Calu3 (cell line): Measurements from ENCODE around the gene FERMT3. TPM values are rescaled to one million over a fixed set of nuclear protein-coding genes. Genes with fewer than 3 reads are reported as not detected.

ENCODE experiments used
- BruUV-seq: library from RNA; stranded (reverse); fragments of 400-500 nt; replicated peaks from 2 replicates; lab custom pipeline; 2021; lab: Mats Ljungman, UMichigan
- CTCF ChIA-PET: fragments of 300-600 bp; sonication (Branson Sonifier 250); formaldehyde crosslinking; loops from one replicate; lab custom pipeline; 2022; ENCODE audit warnings: antibody characterized with exemption; lab: Charles Lee
- DNase-seq: peaks from one replicate; pipeline ENCODE4 v3.0.0; 2022
- H3K27ac Mint-ChIP-seq: one replicate; pipeline ENCODE4 v1.8.0; 2022; ENCODE audit warnings: mixed read lengths; ENCODE audit not compliant: unreplicated experiment
- H3K27me3 Mint-ChIP-seq: one replicate; pipeline ENCODE4 v1.8.0; 2022; ENCODE audit warnings: mixed read lengths; ENCODE audit not compliant: unreplicated experiment
- H3K36me3 Mint-ChIP-seq: one replicate; pipeline ENCODE4 v1.8.0; 2022; ENCODE audit warnings: mild to moderate bottlenecking, moderate library complexity, mixed read lengths; ENCODE audit not compliant: insufficient read depth, unreplicated experiment
- H3K4me1 Mint-ChIP-seq: one replicate; pipeline ENCODE4 v1.8.0; 2022; ENCODE audit warnings: mild to moderate bottlenecking, low read depth, mixed read lengths; ENCODE audit not compliant: unreplicated experiment
- H3K4me3 Mint-ChIP-seq: one replicate; pipeline ENCODE4 v1.8.0; 2022; ENCODE audit warnings: mild to moderate bottlenecking, low read depth, moderate library complexity, mixed read lengths; ENCODE audit not compliant: unreplicated experiment
- H3K9me3 Mint-ChIP-seq: one replicate; pipeline ENCODE4 v1.8.0; 2022; ENCODE audit warnings: low read depth, mixed read lengths; ENCODE audit not compliant: unreplicated experiment
- intact Hi-C: fragments of 100-400 bp; cut with micrococcal nuclease; formaldehyde crosslinking; loops from one replicate; pipeline ENCODE4 v1.10.0; 2022; ENCODE audit not compliant: unreplicated experiment
- total RNA-seq: library from RNA; stranded (reverse); gene quantifications from 2 replicates; pipeline ENCODE4 v1.2.3, GENCODE V29; 2022
- TF ChIP-seq, protein P1 (sequence below): fragments of 200-600 bp; IDR thresholded peaks from one replicate; pipeline ENCODE4 v1.8.0; 2022; ENCODE audit warnings: antibody characterized with exemption; ENCODE audit not compliant: unreplicated experiment

Gene FERMT3
- total RNA-seq, 1 experiment from 2014 or later, result 16.6 TPM

DNA sequence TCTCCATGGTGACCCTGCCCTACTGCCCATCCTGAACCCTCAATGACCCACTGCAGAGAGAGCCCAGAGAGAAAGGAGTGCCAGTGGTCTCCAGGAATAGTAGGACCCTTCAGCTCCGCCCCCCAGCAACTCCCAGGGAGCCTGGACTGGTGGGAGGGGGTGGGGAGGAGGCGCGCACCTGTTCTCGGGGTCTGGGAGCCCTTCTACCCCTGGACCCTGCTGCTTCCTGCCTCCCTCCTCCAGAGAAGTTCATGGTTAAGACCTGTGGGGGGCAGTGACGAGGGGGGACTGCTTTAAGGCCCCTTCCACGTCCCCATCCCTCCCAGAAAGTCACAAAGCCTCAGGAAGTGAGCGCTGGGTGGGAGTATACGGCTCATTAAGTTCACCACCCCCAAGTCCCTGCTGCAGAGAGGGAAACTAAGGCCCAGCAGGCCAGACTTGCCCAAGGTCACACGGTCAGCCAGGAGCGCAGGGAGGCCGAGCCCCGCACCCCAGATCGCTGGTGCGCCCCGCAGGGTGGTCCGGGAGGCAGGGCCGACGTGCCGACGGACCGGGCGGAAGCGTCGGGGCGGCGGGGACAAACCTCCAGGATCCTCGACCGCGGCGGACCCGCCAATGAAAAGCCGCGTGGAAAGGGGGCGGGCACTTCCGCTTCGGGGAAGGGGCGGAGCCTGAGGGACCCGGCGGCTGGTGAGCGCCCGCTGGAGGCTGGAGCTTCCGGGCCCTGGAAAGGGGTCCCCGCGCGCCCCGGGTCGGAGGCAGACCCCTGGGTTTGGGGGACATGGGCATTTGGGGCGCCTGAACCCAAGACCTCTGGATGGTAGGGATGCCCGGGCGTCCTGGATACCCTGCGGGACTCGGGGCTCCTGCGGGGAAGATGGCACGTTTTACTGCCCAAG is 19.3 kb downstream of the FERMT3 start, which contains the start of the genes NUDT22 and TRPT1:
Gene NUDT22 (plus strand): TSS at position 667 of the 899 bp plus-strand sequence. CDS start 379 bp downstream, outside the sequence.
Gene TRPT1 (minus strand): TSS at position 579 of the 899 bp plus-strand sequence. CDS start 326 bp downstream, at position 253.
- H3K4me1 Mint-ChIP-seq, result peaks cover 7% of the 10 kb centered on the region
- CTCF ChIA-PET, result interaction anchor here (0.5 to 1.3 kb wide), 4 partner anchors 12 to 77 kb away, joined by 3 to 7 read pairs (median 4); no protein-coding TSS in a partner anchor
- DNase-seq, result peak; percentile 94
- H3K27me3 Mint-ChIP-seq, result no peaks in the 10 kb centered on the region
- TF ChIP-seq, protein P1, sequence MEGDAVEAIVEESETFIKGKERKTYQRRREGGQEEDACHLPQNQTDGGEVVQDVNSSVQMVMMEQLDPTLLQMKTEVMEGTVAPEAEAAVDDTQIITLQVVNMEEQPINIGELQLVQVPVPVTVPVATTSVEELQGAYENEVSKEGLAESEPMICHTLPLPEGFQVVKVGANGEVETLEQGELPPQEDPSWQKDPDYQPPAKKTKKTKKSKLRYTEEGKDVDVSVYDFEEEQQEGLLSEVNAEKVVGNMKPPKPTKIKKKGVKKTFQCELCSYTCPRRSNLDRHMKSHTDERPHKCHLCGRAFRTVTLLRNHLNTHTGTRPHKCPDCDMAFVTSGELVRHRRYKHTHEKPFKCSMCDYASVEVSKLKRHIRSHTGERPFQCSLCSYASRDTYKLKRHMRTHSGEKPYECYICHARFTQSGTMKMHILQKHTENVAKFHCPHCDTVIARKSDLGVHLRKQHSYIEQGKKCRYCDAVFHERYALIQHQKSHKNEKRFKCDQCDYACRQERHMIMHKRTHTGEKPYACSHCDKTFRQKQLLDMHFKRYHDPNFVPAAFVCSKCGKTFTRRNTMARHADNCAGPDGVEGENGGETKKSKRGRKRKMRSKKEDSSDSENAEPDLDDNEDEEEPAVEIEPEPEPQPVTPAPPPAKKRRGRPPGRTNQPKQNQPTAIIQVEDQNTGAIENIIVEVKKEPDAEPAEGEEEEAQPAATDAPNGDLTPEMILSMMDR, result peak; percentile 38
- peaks cover 90% of the 10 kb centered on the region for H3K36me3 Mint-ChIP-seq
- intact Hi-C loops, result no loop called here
- TSS peak; percentile 42 for BruUV-seq
- no peaks in the 10 kb centered on the region for H3K9me3 Mint-ChIP-seq
- peak within 1 kb of the TSS; percentile 50 for H3K27ac Mint-ChIP-seq
- H3K4me3 Mint-ChIP-seq, result peak within 1 kb of the TSS; percentile 79

DNA sequence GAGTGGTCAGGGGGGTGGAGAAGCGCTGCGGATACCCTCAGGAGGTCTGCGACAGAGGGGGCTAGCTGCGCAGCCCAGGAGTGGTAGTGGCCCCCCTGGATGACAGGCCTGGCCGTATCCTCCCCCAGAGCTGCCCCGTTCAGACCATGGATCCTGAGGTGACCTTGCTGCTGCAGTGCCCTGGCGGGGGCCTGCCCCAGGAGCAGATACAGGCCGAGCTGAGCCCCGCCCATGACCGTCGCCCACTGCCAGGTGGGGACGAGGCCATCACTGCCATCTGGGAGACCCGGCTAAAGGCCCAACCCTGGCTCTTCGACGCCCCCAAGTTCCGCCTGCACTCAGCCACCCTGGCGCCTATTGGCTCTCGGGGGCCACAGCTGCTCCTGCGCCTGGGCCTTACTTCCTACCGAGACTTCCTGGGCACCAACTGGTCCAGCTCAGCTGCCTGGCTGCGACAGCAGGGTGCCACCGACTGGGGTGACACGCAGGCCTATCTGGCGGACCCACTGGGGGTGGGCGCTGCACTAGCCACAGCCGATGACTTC is 20.1 kb downstream of the FERMT3 start:
- no peaks in the 10 kb centered on the region for H3K9me3 Mint-ChIP-seq
- TSS peak; percentile 59 for BruUV-seq
- intact Hi-C loops, result no loop called here
- DNase-seq, result peak; percentile 44
- H3K27me3 Mint-ChIP-seq, result no peaks in the 10 kb centered on the region
- CTCF ChIA-PET, result interaction anchor here (0.6 to 1.3 kb wide), 3 partner anchors 11 to 19 kb away, joined by 3 read pairs; no protein-coding TSS in a partner anchor
- peaks cover 7% of the 10 kb centered on the region for H3K4me1 Mint-ChIP-seq
- H3K27ac Mint-ChIP-seq, result peak overlapping the region; percentile 14
- TF ChIP-seq, protein P1, result no peak
- H3K36me3 Mint-ChIP-seq, result peaks cover 87% of the 10 kb centered on the region
- H3K4me3 Mint-ChIP-seq, result peak overlapping the region; percentile 79

DNA sequence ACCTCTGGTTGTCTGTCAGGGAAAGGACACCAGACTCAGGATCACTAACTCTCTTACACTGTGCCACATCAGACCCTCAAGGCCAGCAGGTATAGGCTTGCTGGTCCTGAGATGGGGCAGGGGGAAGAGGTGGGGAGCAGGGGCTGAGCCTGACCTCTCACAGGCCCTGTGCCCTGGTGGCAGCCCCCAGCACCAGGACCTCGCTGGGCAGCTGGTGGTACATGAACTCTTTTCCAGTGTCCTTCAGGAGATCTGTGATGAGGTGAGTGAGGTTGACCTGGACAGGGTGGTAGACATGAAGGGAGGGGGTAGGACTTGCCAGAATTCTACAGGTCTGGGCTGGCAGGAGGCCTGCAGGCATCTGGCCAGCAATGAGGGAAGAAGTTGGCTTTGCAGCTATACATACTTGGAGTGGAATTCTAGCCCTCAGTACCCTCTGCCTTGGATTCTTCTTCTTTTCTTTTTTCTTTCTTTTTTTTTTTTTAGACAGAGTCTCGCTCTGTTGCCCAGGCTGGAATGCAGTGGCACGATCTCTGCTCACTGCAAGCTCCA is 21.0 kb downstream of the FERMT3 start:
- Mint-ChIP-seq H3K36me3 (peaks cover 87% of the 10 kb centered on the region), H3K9me3 (no peaks in the 10 kb centered on the region), H3K4me3 (peak overlapping the region; percentile 79), H3K4me1 (peaks cover 7% of the 10 kb centered on the region), H3K27ac (peak overlapping the region; percentile 14), H3K27me3 (no peaks in the 10 kb centered on the region)
- CTCF ChIA-PET, result interaction anchor here (1.0 kb wide), 1 partner anchor 15 kb away, joined by 3 read pairs; no protein-coding TSS in a partner anchor
- BruUV-seq, result no TSS peak
- intact Hi-C loops, result no loop called here
- TF ChIP-seq, protein P1, result no peak
- DNase-seq, result no peak

DNA sequence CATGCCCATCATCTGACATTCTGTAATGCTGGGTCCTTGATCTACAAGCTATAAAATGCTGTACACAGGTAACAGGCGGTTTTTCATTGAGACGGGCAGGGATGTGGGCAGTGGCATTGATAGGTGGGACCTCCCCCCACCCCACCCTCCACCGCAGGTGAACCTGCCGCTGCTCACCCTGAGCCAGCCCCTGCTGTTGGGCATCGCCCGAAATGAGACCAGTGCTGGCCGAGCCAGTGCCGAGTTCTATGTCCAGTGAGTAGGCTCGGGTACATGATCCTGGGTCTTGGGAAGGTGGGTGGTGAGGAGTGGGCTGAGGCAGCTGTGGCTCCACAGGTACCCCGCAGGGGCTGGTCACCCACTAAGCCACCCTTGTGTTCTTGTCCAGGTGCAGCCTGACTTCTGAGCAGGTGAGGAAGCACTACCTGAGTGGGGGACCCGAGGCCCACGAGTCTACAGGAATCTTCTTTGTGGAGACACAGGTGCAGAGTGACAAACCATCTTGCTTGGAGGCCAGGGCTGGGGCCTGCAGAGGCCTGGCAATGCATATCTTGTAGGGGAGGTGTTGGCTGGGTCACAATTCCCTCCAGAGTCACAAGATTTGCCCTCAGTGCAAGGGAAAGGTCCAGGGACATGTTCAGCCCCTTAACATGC is 22.7 kb downstream of the FERMT3 start:
- Mint-ChIP-seq H3K27ac (peak overlapping the region; percentile 50), H3K9me3 (no peaks in the 10 kb centered on the region), H3K4me1 (peaks cover 7% of the 10 kb centered on the region), H3K4me3 (peak overlapping the region; percentile 92), H3K27me3 (no peaks in the 10 kb centered on the region), H3K36me3 (peaks cover 86% of the 10 kb centered on the region)
- TF ChIP-seq, protein P1, result no peak
- CTCF ChIA-PET, result interaction anchor here (0.8 kb wide), 1 partner anchor 404 kb away, joined by 7 read pairs; no protein-coding TSS in a partner anchor
- DNase-seq, result no peak
- intact Hi-C loops, result no loop called here
- BruUV-seq, result TSS peak; percentile 3
